Measurements from ENCODE around the gene SARS2. TPM values are rescaled to one million over a fixed set of nuclear protein-coding genes. Genes with fewer than 3 reads are reported as not detected.
"Not testable (repeated sequence)": the region's sequence is repeated elsewhere in the genome, so short reads cannot be mapped to it uniquely, and the experiment has no call there.

The SARS2 gene
- total and polyA plus RNA-seq, 3 experiments from 2014 or later = 18.9 to 46.7 (median 43.1) TPM

- POLR2A ChIA-PET = no interaction called here
- Mint-ChIP-seq H3K4me3 (no peak overlapping the region), H3K4me1 (peaks cover 0 to 9% (median 6%) of the 10 kb centered on the region in 3 donors), H3K27me3 (no peaks in the 10 kb centered on the region), H3K36me3 (peaks cover 0 to 50% (median 11%) of the 10 kb centered on the region in 3 donors), H3K27ac (no peak overlapping the region), H3K9me3 (no peaks in the 10 kb centered on the region)
- no peak overlapping the region for H3K27ac ChIP-seq (ENCODE audit: low read depth, low read length)
- no peaks in the 10 kb centered on the region for H3K9me3 ChIP-seq (ENCODE audit: low read length)
- no peaks in the 10 kb centered on the region for H3K27me3 ChIP-seq (ENCODE audit: insufficient read depth, low read length, poor library complexity, severe bottlenecking)
- CTCF ChIA-PET = interaction anchor here (5.4 kb wide), 1 partner anchor 14 kb away, joined by 30 read pairs; the partner anchor contains the start of gene RINL
- H3K4me3 ChIP-seq (ENCODE audit: low read length) = no peak overlapping the region
- peaks cover 11% of the 10 kb centered on the region for H3K36me3 ChIP-seq (ENCODE audit: insufficient read depth, low read length)
- H3K4me1 ChIP-seq (ENCODE audit: insufficient read depth, low read length) = peaks cover 6% of the 10 kb centered on the region
- DNase-seq = no peak
These were observed 39.9 kb downstream of the SARS2 start for GRCh38 chr19:38890686-38891085.

GRCh38 chr19:38889803-38890202 lies 40.8 kb downstream of the SARS2 start:
- peaks cover 11% of the 10 kb centered on the region for H3K36me3 ChIP-seq (ENCODE audit: insufficient read depth, low read length)
- no peak overlapping the region for H3K27ac ChIP-seq (ENCODE audit: low read depth, low read length)
- peaks cover 6% of the 10 kb centered on the region for H3K4me1 ChIP-seq (ENCODE audit: insufficient read depth, low read length)
- DNase-seq = no peak
- H3K4me3 ChIP-seq (ENCODE audit: low read length) = no peak overlapping the region
- H3K36me3 Mint-ChIP-seq = peaks cover 0 to 46% (median 11%) of the 10 kb centered on the region in 3 donors
- peaks cover 0 to 8% (median 4%) of the 10 kb centered on the region in 3 donors for H3K4me1 Mint-ChIP-seq
- H3K4me3 Mint-ChIP-seq = no peak overlapping the region
- CTCF ChIA-PET = interaction anchor here (1.4 to 5.4 kb wide), 2 partner anchors 13 to 40 kb away, joined by 4 to 30 read pairs; partner anchors contain the start of genes MRPS12, RINL and SARS2
- peak overlapping the region in 2 of 8 donors; percentile 43 to 54 for H3K27ac Mint-ChIP-seq
- POLR2A ChIA-PET = no interaction called here
- no peaks in the 10 kb centered on the region for H3K9me3 Mint-ChIP-seq
- H3K27me3 ChIP-seq (ENCODE audit: insufficient read depth, low read length, poor library complexity, severe bottlenecking) = no peaks in the 10 kb centered on the region
- H3K27me3 Mint-ChIP-seq = no peaks in the 10 kb centered on the region
- H3K9me3 ChIP-seq (ENCODE audit: low read length) = no peaks in the 10 kb centered on the region

- H3K4me1 Mint-ChIP-seq = peaks cover 0 to 5% (median 2%) of the 10 kb centered on the region in 3 donors
- POLR2A ChIA-PET = no interaction called here
- H3K9me3 ChIP-seq (ENCODE audit: low read length) = no peaks in the 10 kb centered on the region
These were observed 41.7 kb downstream of the SARS2 start for GRCh38 chr19:38888876-38889275.

GRCh38 chr19:38884691-38885090 lies 45.9 kb downstream of the SARS2 start:
- Histone ChIP-seq H3K4me1 (ENCODE audit: insufficient read depth, low read length) (peaks cover 20% of the 10 kb centered on the region), H3K36me3 (ENCODE audit: insufficient read depth, low read length) (peaks cover 11% of the 10 kb centered on the region)
- H3K4me3 Mint-ChIP-seq; H3K27me3 Mint-ChIP-seq; H3K27ac ChIP-seq (ENCODE audit: low read depth, low read length); H3K9me3 ChIP-seq (ENCODE audit: low read length); H3K9me3 Mint-ChIP-seq; H3K4me3 ChIP-seq (ENCODE audit: low read length); H3K27me3 ChIP-seq (ENCODE audit: insufficient read depth, low read length, poor library complexity, severe bottlenecking); POLR2A ChIA-PET; DNase-seq: not testable (repeated sequence)
- CTCF ChIA-PET = interaction anchor here (1.3 kb wide), 1 partner anchor 15 kb away, joined by 3 read pairs; no protein-coding TSS in a partner anchor
- Mint-ChIP-seq H3K36me3 (peaks cover 0 to 46% (median 4%) of the 10 kb centered on the region in 3 donors), H3K4me1 (peaks cover 2 to 15% (median 4%) of the 10 kb centered on the region in 3 donors), H3K27ac (peak overlapping the region in 4 of 8 donors; percentile 8 to 47 (median 32))

More at GRCh38 chr19:38888876-38889275, 41.7 kb downstream of the SARS2 start:
- H3K27me3 ChIP-seq (ENCODE audit: insufficient read depth, low read length, poor library complexity, severe bottlenecking) = no peaks in the 10 kb centered on the region
- H3K27ac ChIP-seq (ENCODE audit: low read depth, low read length) = no peak overlapping the region
- H3K4me1 ChIP-seq (ENCODE audit: insufficient read depth, low read length) = peaks cover 6% of the 10 kb centered on the region
- H3K36me3 ChIP-seq (ENCODE audit: insufficient read depth, low read length) = peaks cover 11% of the 10 kb centered on the region
- Mint-ChIP-seq H3K4me3 (no peak overlapping the region), H3K27ac (peak overlapping the region in 2 of 8 donors; percentile 42 to 67), H3K27me3 (no peaks in the 10 kb centered on the region), H3K9me3 (no peaks in the 10 kb centered on the region), H3K36me3 (peaks cover 0 to 46% (median 8%) of the 10 kb centered on the region in 3 donors)
- CTCF ChIA-PET = interaction anchor here (1.4 to 5.4 kb wide), 3 partner anchors 12 to 120 kb away, joined by 4 to 30 read pairs (median 8); partner anchors contain the start of genes MRPS12, RINL and SARS2
- DNase-seq = no peak
- no peak overlapping the region for H3K4me3 ChIP-seq (ENCODE audit: low read length)

- POLR2A ChIA-PET = no interaction called here
- no peaks in the 10 kb centered on the region for H3K9me3 ChIP-seq (ENCODE audit: low read length)
- no peak for DNase-seq
- no peaks in the 10 kb centered on the region for H3K27me3 ChIP-seq (ENCODE audit: insufficient read depth, low read length, poor library complexity, severe bottlenecking)
- no peaks in the 10 kb centered on the region for H3K27me3 Mint-ChIP-seq
- H3K36me3 ChIP-seq (ENCODE audit: insufficient read depth, low read length) = peaks cover 3% of the 10 kb centered on the region
- peaks cover 0 to 33% (median 0%) of the 10 kb centered on the region in 3 donors for H3K36me3 Mint-ChIP-seq
- CTCF ChIA-PET = interaction anchor here (1.1 kb wide), 1 partner anchor 47 kb away, joined by 4 read pairs; the partner anchor contains the start of genes MRPS12 and SARS2
- peak overlapping the region in 3 of 8 donors; percentile 34 to 77 (median 68) for H3K27ac Mint-ChIP-seq
- H3K4me3 ChIP-seq (ENCODE audit: low read length) = no peak overlapping the region
- H3K9me3 Mint-ChIP-seq = no peaks in the 10 kb centered on the region
- H3K4me1 Mint-ChIP-seq = peaks cover 10 to 24% (median 12%) of the 10 kb centered on the region in 3 donors
- peaks cover 34% of the 10 kb centered on the region for H3K4me1 ChIP-seq (ENCODE audit: insufficient read depth, low read length)
- H3K4me3 Mint-ChIP-seq = peak overlapping the region in 1 of 7 donors; percentile 10
- no peak overlapping the region for H3K27ac ChIP-seq (ENCODE audit: low read depth, low read length)
These were observed 47.3 kb downstream of the SARS2 start for GRCh38 chr19:38883286-38883685.

GRCh38 chr19:38880882-38881609 lies 49.5 kb downstream of the SARS2 start:
- Mint-ChIP-seq H3K4me1 (peaks cover 21 to 40% (median 28%) of the 10 kb centered on the region in 3 donors), H3K27ac (peak overlapping the region; percentile 19 to 95 (median 78)), H3K4me3 (peak overlapping the region in 2 of 7 donors; percentile 1 to 24), H3K27me3 (no peaks in the 10 kb centered on the region), H3K9me3 (no peaks in the 10 kb centered on the region), H3K36me3 (peaks cover 0 to 36% (median 0%) of the 10 kb centered on the region in 3 donors)
- peaks cover 41% of the 10 kb centered on the region for H3K4me1 ChIP-seq (ENCODE audit: insufficient read depth, low read length)
- no peaks in the 10 kb centered on the region for H3K9me3 ChIP-seq (ENCODE audit: low read length)
- no peaks in the 10 kb centered on the region for H3K36me3 ChIP-seq (ENCODE audit: insufficient read depth, low read length)
- DNase-seq = no peak
- no peak overlapping the region for H3K4me3 ChIP-seq (ENCODE audit: low read length)
- H3K27ac ChIP-seq (ENCODE audit: low read depth, low read length) = no peak overlapping the region
- ChIA-PET CTCF (interaction anchor here (2.0 kb wide), 1 partner anchor 49 kb away, joined by 7 read pairs; the partner anchor contains the start of genes MRPS12 and SARS2), POLR2A (no interaction called here)
- no peaks in the 10 kb centered on the region for H3K27me3 ChIP-seq (ENCODE audit: insufficient read depth, low read length, poor library complexity, severe bottlenecking)

GRCh38 chr19:38880076-38880881 lies 50.3 kb downstream of the SARS2 start:
- Histone ChIP-seq H3K36me3 (ENCODE audit: insufficient read depth, low read length) (no peaks in the 10 kb centered on the region), H3K27ac (ENCODE audit: low read depth, low read length) (no peak overlapping the region), H3K4me3 (ENCODE audit: low read length) (no peak overlapping the region), H3K27me3 (ENCODE audit: insufficient read depth, low read length, poor library complexity, severe bottlenecking) (no peaks in the 10 kb centered on the region), H3K9me3 (ENCODE audit: low read length) (no peaks in the 10 kb centered on the region), H3K4me1 (ENCODE audit: insufficient read depth, low read length) (peaks cover 41% of the 10 kb centered on the region)
- peak overlapping the region in 3 of 7 donors; percentile 29 to 51 (median 35) for H3K4me3 Mint-ChIP-seq
- H3K4me1 Mint-ChIP-seq = peaks cover 21 to 41% (median 32%) of the 10 kb centered on the region in 3 donors
- H3K9me3 Mint-ChIP-seq = no peaks in the 10 kb centered on the region
- H3K36me3 Mint-ChIP-seq = peaks cover 0 to 39% (median 0%) of the 10 kb centered on the region in 3 donors
- H3K27me3 Mint-ChIP-seq = no peaks in the 10 kb centered on the region
- DNase-seq = no peak
- POLR2A ChIA-PET = interaction anchor here (1.3 kb wide), 1 partner anchor 31 kb away, joined by 5 read pairs; no protein-coding TSS in a partner anchor
- CTCF ChIA-PET = interaction anchor here (2.0 to 2.3 kb wide), 2 partner anchors 32 to 50 kb away, joined by 7 to 10 read pairs; partner anchors contain the start of genes HNRNPL, MRPS12 and SARS2
- H3K27ac Mint-ChIP-seq = peak overlapping the region in 7 of 8 donors; percentile 70 to 99 (median 80)

Data from CD8-positive, alpha-beta memory T cell (primary cell).